ENCODE data around the gene AP1S2.

Gene AP1S2

DNA sequence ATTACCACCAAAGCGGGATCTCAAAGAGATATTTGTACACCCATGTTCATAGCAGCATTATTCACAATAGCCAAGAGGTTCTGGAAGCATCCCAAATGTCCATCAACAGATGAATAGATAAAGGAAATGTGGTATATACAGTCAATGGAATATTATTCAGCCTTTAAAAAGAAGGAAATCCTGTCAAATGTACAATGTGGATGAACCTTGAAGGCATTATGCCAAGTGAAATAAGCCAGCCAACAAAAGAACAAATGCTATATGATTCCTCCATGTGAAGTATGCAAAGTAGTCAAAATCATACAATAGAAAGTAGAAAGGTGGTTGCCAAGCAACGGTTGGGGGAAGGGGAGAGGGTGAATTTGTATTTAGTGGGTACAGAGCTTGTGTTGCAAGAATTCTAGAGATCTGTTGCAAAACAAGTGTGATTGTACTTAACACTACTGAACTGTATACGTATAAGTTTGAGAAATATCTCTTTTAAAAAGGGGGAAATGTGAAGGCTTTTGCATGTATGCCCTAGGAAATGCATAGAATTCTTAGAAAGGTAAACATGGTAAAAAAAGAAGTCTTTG is 69.3 kb downstream of the AP1S2 start:
- DNase-seq: no peak
- Mint-ChIP-seq H3K4me3 (no peak overlapping the region), H3K4me1 (no peaks in the 10 kb centered on the region), H3K9me3 (no peaks in the 10 kb centered on the region), H3K36me3 (ENCODE audit: low read depth) (peaks cover 15% of the 10 kb centered on the region), H3K27ac (no peak overlapping the region), H3K27me3 (ENCODE audit: low read depth, poor library complexity) (peaks cover 2% of the 10 kb centered on the region)
- TF ChIP-seq, protein P1, sequence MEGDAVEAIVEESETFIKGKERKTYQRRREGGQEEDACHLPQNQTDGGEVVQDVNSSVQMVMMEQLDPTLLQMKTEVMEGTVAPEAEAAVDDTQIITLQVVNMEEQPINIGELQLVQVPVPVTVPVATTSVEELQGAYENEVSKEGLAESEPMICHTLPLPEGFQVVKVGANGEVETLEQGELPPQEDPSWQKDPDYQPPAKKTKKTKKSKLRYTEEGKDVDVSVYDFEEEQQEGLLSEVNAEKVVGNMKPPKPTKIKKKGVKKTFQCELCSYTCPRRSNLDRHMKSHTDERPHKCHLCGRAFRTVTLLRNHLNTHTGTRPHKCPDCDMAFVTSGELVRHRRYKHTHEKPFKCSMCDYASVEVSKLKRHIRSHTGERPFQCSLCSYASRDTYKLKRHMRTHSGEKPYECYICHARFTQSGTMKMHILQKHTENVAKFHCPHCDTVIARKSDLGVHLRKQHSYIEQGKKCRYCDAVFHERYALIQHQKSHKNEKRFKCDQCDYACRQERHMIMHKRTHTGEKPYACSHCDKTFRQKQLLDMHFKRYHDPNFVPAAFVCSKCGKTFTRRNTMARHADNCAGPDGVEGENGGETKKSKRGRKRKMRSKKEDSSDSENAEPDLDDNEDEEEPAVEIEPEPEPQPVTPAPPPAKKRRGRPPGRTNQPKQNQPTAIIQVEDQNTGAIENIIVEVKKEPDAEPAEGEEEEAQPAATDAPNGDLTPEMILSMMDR (IDR thresholded peaks at IDR 0.05): no peak

DNA sequence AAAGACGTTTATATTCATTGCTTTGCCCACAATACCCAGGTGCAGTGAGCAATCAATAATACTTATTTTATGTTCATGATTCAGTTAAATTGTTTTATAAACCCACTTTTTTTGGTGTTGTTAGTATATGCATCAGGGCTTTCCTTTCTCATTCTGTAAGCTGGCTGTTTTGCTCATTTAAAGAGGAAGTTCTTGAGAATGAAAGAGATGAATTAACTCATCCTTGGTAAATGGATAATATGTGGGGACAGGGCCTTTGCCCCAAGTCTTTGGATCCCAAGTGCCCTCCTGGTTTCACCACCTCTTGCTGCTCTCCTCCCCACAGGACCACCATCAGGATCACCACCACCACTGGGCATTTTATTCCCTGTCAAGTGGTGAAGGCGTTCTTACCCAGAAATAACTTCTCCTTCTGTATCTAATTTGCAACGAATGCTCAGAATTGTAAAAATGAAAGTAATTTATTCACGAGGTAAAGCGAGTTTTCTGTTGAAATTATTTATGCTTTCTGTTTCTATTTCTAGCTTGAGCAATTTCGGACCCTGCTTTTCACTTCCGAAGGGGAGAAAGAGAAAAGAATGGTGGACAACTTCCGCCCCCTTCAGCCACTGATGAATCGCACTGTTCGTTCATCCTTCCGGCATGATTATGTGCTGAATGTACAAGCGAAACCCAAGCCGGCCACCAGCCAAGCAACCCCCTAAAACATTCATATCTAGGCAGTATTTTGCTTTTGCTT is 72.5 kb downstream of the AP1S2 start:
- H3K4me3 Mint-ChIP-seq: no peak overlapping the region

More for the DNA sequence above, 72.5 kb downstream of the AP1S2 start:
- TF ChIP-seq, protein P1 (IDR thresholded peaks at IDR 0.05): no peak
- Mint-ChIP-seq H3K9me3 (no peaks in the 10 kb centered on the region), H3K27ac (no peak overlapping the region), H3K27me3 (ENCODE audit: low read depth, poor library complexity) (no peaks in the 10 kb centered on the region), H3K36me3 (ENCODE audit: low read depth) (peaks cover 25% of the 10 kb centered on the region), H3K4me1 (no peaks in the 10 kb centered on the region)
- no peak for DNase-seq
